Neural cell (in vitro differentiated cells): Measurements from ENCODE around the gene ALDH16A1. TPM values are rescaled to one million over a fixed set of nuclear protein-coding genes. Genes with fewer than 3 reads are reported as not detected.

Source experiments
- H2AFZ ChIP-seq: fragments of 200-600, 300-800 bp; sonication (generic), shearing (Covaris generic); 2 replicates; pipeline ENCODE4 v1.6.0; 2014; ENCODE audit warnings: low read depth, mild to moderate bottlenecking, antibody characterized with exemption, low read length, moderate library complexity
- H3F3A ChIP-seq: fragments of 200-600 bp; shearing (Covaris generic); 2 replicates; pipeline ENCODE4 v1.6.1; 2016; ENCODE audit warnings: mild to moderate bottlenecking, moderate library complexity, mixed read lengths, antibody characterized with exemption, low read length; ENCODE audit not compliant: insufficient read depth, poor library complexity, severe bottlenecking
- H3K27ac ChIP-seq: fragments of 200-600, 300-800 bp; sonication (generic), shearing (Covaris generic); 2 replicates; pipeline ENCODE4 v1.5.1; 2014; ENCODE audit warnings: mild to moderate bottlenecking, low read length, moderate library complexity
- H3K27me3 ChIP-seq: fragments of 300-800, 200-600 bp; sonication (generic), shearing (Covaris generic); 2 replicates; pipeline ENCODE4 v1.6.0; 2014; ENCODE audit warnings: mild to moderate bottlenecking, low read depth, low read length, moderate library complexity; ENCODE audit not compliant: insufficient read depth
- H3K36me3 ChIP-seq: fragments of 300-800, 200-600 bp; sonication (generic), shearing (Covaris generic); 2 replicates; pipeline ENCODE4 v1.5.1; 2014; ENCODE audit warnings: mild to moderate bottlenecking, antibody characterized with exemption, low read length, moderate library complexity; ENCODE audit not compliant: insufficient read depth
- H3K4me2 ChIP-seq: fragments of 300-800, 200-600 bp; sonication (generic), shearing (Covaris generic); 2 replicates; pipeline ENCODE4 v1.6.0; 2014; ENCODE audit warnings: mild to moderate bottlenecking, low read length
- H3K4me3 ChIP-seq: fragments of 300-800, 200-600 bp; sonication (generic), shearing (Covaris generic); 2 replicates; pipeline ENCODE4 v1.5.1; 2014; ENCODE audit warnings: mild to moderate bottlenecking, low read length, moderate library complexity
- H3K79me2 ChIP-seq: fragments of 200-600 bp; shearing (Covaris generic); replicated peaks from 2 replicates; pipeline ENCODE4 v1.6.0; 2014; ENCODE audit warnings: mild to moderate bottlenecking, low read length, moderate library complexity; ENCODE audit not compliant: insufficient read depth
- H3K9ac ChIP-seq: fragments of 300-800, 200-600 bp; sonication (generic), shearing (Covaris generic); 2 replicates; pipeline ENCODE4 v1.6.1; 2016; ENCODE audit warnings: mild to moderate bottlenecking, low read length, mixed read lengths
- H3K9me2 ChIP-seq: fragments of 200-600 bp; shearing (Covaris generic); 2 replicates; pipeline ENCODE4 v1.6.1; 2016; ENCODE audit warnings: mild to moderate bottlenecking, low read length, mixed read lengths; ENCODE audit not compliant: insufficient read depth
- H3K9me3 ChIP-seq: fragments of 200-600, 300-800 bp; sonication (generic), shearing (Covaris generic); 2 replicates; pipeline ENCODE4 v1.6.1; 2016; ENCODE audit warnings: mild to moderate bottlenecking, mixed run types, low read length, moderate library complexity, mixed read lengths
- H4K20me1 ChIP-seq: fragments of 200-600 bp; shearing (Covaris generic); 2 replicates; pipeline ENCODE4 v1.6.1; 2016; ENCODE audit warnings: mild to moderate bottlenecking, mixed run types; ENCODE audit not compliant: insufficient read depth
- EP300 ChIP-seq: fragments of 450-650 bp; conservative IDR thresholded peaks from 2 replicates; pipeline ENCODE4 v1.6.1; 2014; ENCODE audit warnings: antibody characterized with exemption, mild to moderate bottlenecking, moderate library complexity; ENCODE audit not compliant: poor library complexity, severe bottlenecking
- EZH2 ChIP-seq: fragments of 200-600, 300-800 bp; shearing (Covaris generic), sonication (generic); IDR thresholded peaks from 2 replicates; pipeline ENCODE4 v1.6.1; 2014; ENCODE audit warnings: antibody characterized with exemption, low read length, borderline replicate concordance, mild to moderate bottlenecking; ENCODE audit not compliant: insufficient read depth, poor library complexity, severe bottlenecking
- MXI1 ChIP-seq: fragments of 450-650 bp; conservative IDR thresholded peaks from 2 replicates; pipeline ENCODE4 v1.6.1; 2014; ENCODE audit warnings: antibody characterized with exemption, mild to moderate bottlenecking; ENCODE audit not compliant: poor library complexity, severe bottlenecking
- POLR2AphosphoS5 ChIP-seq: IDR thresholded peaks from 2 replicates; pipeline ENCODE4 v1.6.1; 2012
- RAD21 ChIP-seq: fragments of 450-650 bp; conservative IDR thresholded peaks from 2 replicates; pipeline ENCODE4 v1.6.1; 2014; ENCODE audit warnings: antibody characterized with exemption, mild to moderate bottlenecking, moderate library complexity
- SMC3 ChIP-seq: fragments of 450-650 bp; conservative IDR thresholded peaks from 2 replicates; pipeline ENCODE4 v1.6.1; 2014; ENCODE audit warnings: antibody characterized with exemption, mild to moderate bottlenecking, moderate library complexity; ENCODE audit not compliant: poor library complexity
- TAF1 ChIP-seq: IDR thresholded peaks from 2 replicates; pipeline ENCODE4 v1.6.1; 2012; ENCODE audit warnings: low read depth
- polyA plus RNA-seq: library from polyadenylated mRNA; depleted of rRNA; stranded (reverse); fragments of >200 nt; gene quantifications from 2 replicates; pipeline ENCODE4 v1.2.3, GENCODE V29; 2014
- TF ChIP-seq, protein P1 (sequence below): IDR thresholded peaks from 2 replicates; pipeline ENCODE4 v1.6.1; 2012; ENCODE audit warnings: borderline replicate concordance
- TF ChIP-seq, protein P2 (sequence below): fragments of 450-650 bp; IDR thresholded peaks from 2 replicates; pipeline ENCODE4 v1.5.1; 2014; ENCODE audit warnings: antibody characterized with exemption, mild to moderate bottlenecking, moderate library complexity; ENCODE audit not compliant: poor library complexity, severe bottlenecking

ALDH16A1 gene
- polyA plus RNA-seq, 1 donor from 2014 or later = 13.5 TPM

DNA sequence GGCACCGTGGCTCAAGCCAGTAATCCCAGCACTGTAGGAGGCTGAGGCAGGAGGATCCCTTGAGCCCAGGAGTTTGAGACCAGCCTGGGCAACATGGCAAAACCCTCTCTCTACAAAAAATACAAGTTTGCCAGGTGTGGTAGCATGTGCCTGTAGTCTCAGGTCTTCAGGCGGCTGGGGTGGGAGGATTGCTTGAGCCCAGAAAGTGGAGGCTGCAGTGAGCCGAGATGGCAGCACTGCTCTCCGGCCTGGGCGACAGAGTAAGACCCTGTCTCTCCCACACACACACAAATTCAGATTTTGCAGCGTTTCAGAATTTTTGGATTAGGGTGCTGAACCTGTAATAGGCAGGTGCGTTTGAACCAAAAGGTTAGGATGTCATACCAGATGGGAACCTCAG is 45.5 kb downstream of the ALDH16A1 start:
- H3K4me2 ChIP-seq = peak overlapping the region; percentile 94
- peak overlapping the region; percentile 38 for H3K9ac ChIP-seq
- H3K27me3 ChIP-seq = no peaks in the 10 kb centered on the region
- H3K9me2 ChIP-seq = no peaks in the 10 kb centered on the region
- peaks cover 10% of the 10 kb centered on the region for H3K36me3 ChIP-seq
- peaks cover 20% of the 10 kb centered on the region for H3K79me2 ChIP-seq
- no peaks in the 10 kb centered on the region for H3F3A ChIP-seq
- H2AFZ ChIP-seq = no peak overlapping the region
- TF ChIP-seq, protein P1, sequence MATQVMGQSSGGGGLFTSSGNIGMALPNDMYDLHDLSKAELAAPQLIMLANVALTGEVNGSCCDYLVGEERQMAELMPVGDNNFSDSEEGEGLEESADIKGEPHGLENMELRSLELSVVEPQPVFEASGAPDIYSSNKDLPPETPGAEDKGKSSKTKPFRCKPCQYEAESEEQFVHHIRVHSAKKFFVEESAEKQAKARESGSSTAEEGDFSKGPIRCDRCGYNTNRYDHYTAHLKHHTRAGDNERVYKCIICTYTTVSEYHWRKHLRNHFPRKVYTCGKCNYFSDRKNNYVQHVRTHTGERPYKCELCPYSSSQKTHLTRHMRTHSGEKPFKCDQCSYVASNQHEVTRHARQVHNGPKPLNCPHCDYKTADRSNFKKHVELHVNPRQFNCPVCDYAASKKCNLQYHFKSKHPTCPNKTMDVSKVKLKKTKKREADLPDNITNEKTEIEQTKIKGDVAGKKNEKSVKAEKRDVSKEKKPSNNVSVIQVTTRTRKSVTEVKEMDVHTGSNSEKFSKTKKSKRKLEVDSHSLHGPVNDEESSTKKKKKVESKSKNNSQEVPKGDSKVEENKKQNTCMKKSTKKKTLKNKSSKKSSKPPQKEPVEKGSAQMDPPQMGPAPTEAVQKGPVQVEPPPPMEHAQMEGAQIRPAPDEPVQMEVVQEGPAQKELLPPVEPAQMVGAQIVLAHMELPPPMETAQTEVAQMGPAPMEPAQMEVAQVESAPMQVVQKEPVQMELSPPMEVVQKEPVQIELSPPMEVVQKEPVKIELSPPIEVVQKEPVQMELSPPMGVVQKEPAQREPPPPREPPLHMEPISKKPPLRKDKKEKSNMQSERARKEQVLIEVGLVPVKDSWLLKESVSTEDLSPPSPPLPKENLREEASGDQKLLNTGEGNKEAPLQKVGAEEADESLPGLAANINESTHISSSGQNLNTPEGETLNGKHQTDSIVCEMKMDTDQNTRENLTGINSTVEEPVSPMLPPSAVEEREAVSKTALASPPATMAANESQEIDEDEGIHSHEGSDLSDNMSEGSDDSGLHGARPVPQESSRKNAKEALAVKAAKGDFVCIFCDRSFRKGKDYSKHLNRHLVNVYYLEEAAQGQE = no peak
- H3K4me3 ChIP-seq = peak overlapping the region; percentile 91
- no peak overlapping the region for H3K27ac ChIP-seq
- H4K20me1 ChIP-seq = no peaks in the 10 kb centered on the region
- H3K9me3 ChIP-seq = no peaks in the 10 kb centered on the region

DNA sequence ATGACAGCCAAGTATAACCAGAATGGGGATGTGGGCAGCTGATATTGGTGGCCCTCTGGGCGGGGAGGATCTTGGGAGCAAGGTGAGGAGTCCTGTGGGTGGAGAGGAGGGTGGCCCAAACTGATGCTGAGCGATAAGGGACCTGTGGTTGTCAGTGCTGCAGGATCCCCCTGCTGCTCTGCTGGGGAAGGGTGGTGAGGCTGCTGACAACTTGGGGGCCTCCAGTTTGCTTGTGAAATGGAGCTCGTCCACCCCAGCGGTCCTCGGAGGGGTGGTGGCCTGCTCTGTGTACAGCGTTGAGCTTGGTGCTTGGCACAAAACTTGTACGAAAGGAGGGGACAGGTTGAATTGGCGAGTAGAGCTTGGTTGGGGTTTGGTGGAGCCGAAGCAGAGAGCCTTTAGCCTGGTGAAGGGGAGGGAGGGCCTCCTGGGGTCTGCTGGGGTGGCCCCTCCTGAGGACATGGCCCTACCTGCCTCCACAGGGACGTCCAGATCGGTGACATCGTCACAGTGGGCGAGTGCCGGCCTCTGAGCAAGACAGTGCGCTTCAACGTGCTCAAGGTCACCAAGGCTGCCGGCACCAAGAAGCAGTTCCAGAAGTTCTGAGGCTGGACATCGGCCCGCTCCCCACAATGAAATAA is 46.1 kb downstream of the ALDH16A1 start:
- Histone ChIP-seq H4K20me1 (no peaks in the 10 kb centered on the region), H3F3A (no peaks in the 10 kb centered on the region), H3K4me2 (no peak overlapping the region), H3K9ac (peak overlapping the region; percentile 38), H3K27ac (no peak overlapping the region), H3K36me3 (peaks cover 10% of the 10 kb centered on the region), H3K79me2 (peaks cover 20% of the 10 kb centered on the region), H2AFZ (no peak overlapping the region), H3K4me3 (peak overlapping the region; percentile 91), H3K9me3 (no peaks in the 10 kb centered on the region), H3K27me3 (no peaks in the 10 kb centered on the region), H3K9me2 (no peaks in the 10 kb centered on the region)
- TF ChIP-seq, protein P2, sequence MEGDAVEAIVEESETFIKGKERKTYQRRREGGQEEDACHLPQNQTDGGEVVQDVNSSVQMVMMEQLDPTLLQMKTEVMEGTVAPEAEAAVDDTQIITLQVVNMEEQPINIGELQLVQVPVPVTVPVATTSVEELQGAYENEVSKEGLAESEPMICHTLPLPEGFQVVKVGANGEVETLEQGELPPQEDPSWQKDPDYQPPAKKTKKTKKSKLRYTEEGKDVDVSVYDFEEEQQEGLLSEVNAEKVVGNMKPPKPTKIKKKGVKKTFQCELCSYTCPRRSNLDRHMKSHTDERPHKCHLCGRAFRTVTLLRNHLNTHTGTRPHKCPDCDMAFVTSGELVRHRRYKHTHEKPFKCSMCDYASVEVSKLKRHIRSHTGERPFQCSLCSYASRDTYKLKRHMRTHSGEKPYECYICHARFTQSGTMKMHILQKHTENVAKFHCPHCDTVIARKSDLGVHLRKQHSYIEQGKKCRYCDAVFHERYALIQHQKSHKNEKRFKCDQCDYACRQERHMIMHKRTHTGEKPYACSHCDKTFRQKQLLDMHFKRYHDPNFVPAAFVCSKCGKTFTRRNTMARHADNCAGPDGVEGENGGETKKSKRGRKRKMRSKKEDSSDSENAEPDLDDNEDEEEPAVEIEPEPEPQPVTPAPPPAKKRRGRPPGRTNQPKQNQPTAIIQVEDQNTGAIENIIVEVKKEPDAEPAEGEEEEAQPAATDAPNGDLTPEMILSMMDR = no peak
- no peak for TF ChIP-seq EP300
- no peak for TF ChIP-seq TAF1
- no peak for TF ChIP-seq MXI1
- no peak for TF ChIP-seq SMC3
- no peak for TF ChIP-seq RAD21
- no peak for TF ChIP-seq POLR2AphosphoS5
- no peak for TF ChIP-seq EZH2
- TF ChIP-seq, protein P1 = no peak
